ENCODE data around the gene DDX54. TPM values are rescaled to one million over a fixed set of nuclear protein-coding genes. Genes with fewer than 3 reads are reported as not detected.

DDX54 gene
- total and polyA plus RNA-seq, 2 of the 8 experiments (the other 6 are each of a cell fraction or from before 2014, with no cell fraction given): 64.9 to 113 TPM

DNA sequence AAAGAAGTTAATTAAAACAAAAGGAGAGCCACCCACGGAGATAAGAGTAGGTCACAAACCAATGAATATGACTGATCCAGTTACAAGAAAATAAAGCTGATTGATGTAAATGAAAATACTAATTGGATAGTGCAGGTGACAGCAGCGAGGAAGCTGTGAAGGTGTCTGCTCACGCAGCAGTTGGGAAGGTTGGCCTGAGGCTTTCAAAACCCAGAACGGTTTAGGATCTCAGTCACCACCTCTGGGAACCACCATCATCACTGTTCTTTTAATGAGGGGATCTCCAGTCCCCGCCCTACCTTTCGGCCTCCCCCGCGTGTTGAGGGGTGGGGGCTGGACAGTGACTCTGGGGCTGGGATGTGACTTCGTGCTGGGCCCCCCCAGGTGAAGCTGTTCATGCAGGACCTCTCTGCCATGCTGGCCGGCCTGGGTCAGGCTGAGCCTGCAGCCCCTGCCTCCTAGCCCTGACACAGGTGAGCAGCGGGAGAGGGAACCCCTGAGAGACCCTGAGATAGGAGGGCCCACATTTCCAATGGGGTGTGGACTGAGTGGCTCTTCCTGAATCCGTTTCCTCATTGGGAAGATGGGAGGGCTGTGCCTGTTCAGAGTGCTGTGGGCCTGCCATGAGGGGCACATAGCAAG lies 27.9 kb downstream of the DDX54 start (continued):
- TF ChIP-seq TEAD4 (IDR thresholded peaks at IDR 0.05; ENCODE audit: low read depth, low read length) (no peak), JUND (IDR thresholded peaks at IDR 0.05; ENCODE audit: low read length) (no peak), RBBP5 (IDR thresholded peaks at IDR 0.05; ENCODE audit: borderline replicate concordance, low read depth, low read length) (no peak), EP300 (IDR thresholded peaks at IDR 0.05; ENCODE audit: borderline replicate concordance in 1 of 2, low read depth in 2 of 2, low read length in 2 of 2) (no peak), SIX5 (IDR thresholded peaks at IDR 0.05; ENCODE audit: low read depth, low read length) (no peak), TBP (IDR thresholded peaks at IDR 0.05; ENCODE audit: low read depth, low read length) (no peak), HDAC6 (IDR thresholded peaks at IDR 0.05; ENCODE audit: low read depth, low read length) (no peak)
